ENCODE data around the gene CEACAM20.
"Not testable (repeated sequence)": the region's sequence is repeated elsewhere in the genome, so short reads cannot be mapped to it uniquely, and the experiment has no call there.

CEACAM20 gene

GRCh38 chr19:44566984-44567383 lies 37.5 kb upstream of the CEACAM20 start:
- DNase-seq (ENCODE audit: low read depth) = no peak
- in situ Hi-C loops (cut with HindIII; ENCODE audit: low sequenced_read_pairs) = no loop called here
- H3K4me3 ChIP-seq (ENCODE audit: low read depth, low read length) = no peak overlapping the region
- TF ChIP-seq CTCF (IDR thresholded peaks at IDR 0.05; ENCODE audit: low read depth, low read length, missing control alignments) = no peak

GRCh38 chr19:44563086-44563655 lies 33.7 kb upstream of the CEACAM20 start:
- H3K4me3 ChIP-seq (ENCODE audit: low read depth, low read length); in situ Hi-C loops (cut with HindIII; ENCODE audit: low sequenced_read_pairs); DNase-seq (ENCODE audit: low read depth): not testable (repeated sequence)

GRCh38 chr19:44557933-44558332 lies 28.5 kb upstream of the CEACAM20 start:
- H3K4me3 ChIP-seq (ENCODE audit: low read depth, low read length) = no peak overlapping the region
- in situ Hi-C loops (cut with HindIII; ENCODE audit: low sequenced_read_pairs) = no loop called here
- no peak for DNase-seq (ENCODE audit: low read depth)
- TF ChIP-seq CTCF (IDR thresholded peaks at IDR 0.05; ENCODE audit: low read depth, low read length, missing control alignments) = no peak

GRCh38 chr19:44554641-44555246 lies 25.3 kb upstream of the CEACAM20 start:
- no peak for DNase-seq (ENCODE audit: low read depth)
- no peak for TF ChIP-seq CTCF (IDR thresholded peaks at IDR 0.05; ENCODE audit: low read depth, low read length, missing control alignments)
- in situ Hi-C loops (cut with HindIII; ENCODE audit: low sequenced_read_pairs) = no loop called here
- no peak overlapping the region for H3K4me3 ChIP-seq (ENCODE audit: low read depth, low read length)

GRCh38 chr19:44553478-44554171 lies 24.1 kb upstream of the CEACAM20 start:
- H3K4me3 ChIP-seq (ENCODE audit: low read depth, low read length) = no peak overlapping the region
- TF ChIP-seq CTCF (IDR thresholded peaks at IDR 0.05; ENCODE audit: low read depth, low read length, missing control alignments) = no peak
- DNase-seq (ENCODE audit: low read depth) = no peak
- in situ Hi-C loops (cut with HindIII; ENCODE audit: low sequenced_read_pairs) = no loop called here

GRCh38 chr19:44552324-44552723 lies 22.8 kb upstream of the CEACAM20 start:
- no peak overlapping the region for H3K4me3 ChIP-seq (ENCODE audit: low read depth, low read length)
- in situ Hi-C loops (cut with HindIII; ENCODE audit: low sequenced_read_pairs) = no loop called here
- TF ChIP-seq CTCF (IDR thresholded peaks at IDR 0.05; ENCODE audit: low read depth, low read length, missing control alignments) = peak; percentile 47
- DNase-seq (ENCODE audit: low read depth) = no peak

- H3K4me3 ChIP-seq (ENCODE audit: low read depth, low read length) = no peak overlapping the region
- TF ChIP-seq CTCF (IDR thresholded peaks at IDR 0.05; ENCODE audit: low read depth, low read length, missing control alignments) = no peak
- no peak for DNase-seq (ENCODE audit: low read depth)
- in situ Hi-C loops (cut with HindIII; ENCODE audit: low sequenced_read_pairs) = no loop called here
Measured at GRCh38 chr19:44551850-44552249, 22.4 kb upstream of the CEACAM20 start.

- DNase-seq (ENCODE audit: low read depth); in situ Hi-C loops (cut with HindIII; ENCODE audit: low sequenced_read_pairs); H3K4me3 ChIP-seq (ENCODE audit: low read depth, low read length): not testable (repeated sequence)
Measured at GRCh38 chr19:44550976-44551375, 21.5 kb upstream of the CEACAM20 start.
